ENCODE measurements around the gene AFAP1L2.
A peak's percentile ranks its signal among the peaks of the same experiment; 100 is the strongest.

AFAP1L2 gene

DNA sequence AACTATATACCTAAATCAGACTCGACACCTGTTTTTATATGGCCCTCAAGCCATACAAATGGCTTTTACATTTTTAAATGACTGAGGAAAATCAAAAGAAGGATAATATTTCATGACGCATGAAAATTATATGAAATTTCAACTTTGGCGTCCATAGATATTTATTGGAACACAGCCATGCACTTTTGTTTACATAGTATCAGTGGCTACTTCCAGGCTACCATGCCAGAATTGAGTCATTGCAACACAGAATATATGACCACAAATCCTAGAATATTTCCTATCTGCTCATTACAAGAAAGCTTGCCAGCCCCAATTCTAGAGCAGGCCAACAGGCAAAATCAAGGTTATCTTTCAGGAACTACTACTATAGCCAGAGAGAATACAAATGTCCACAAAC is 29.3 kb downstream of the AFAP1L2 start:
- TF ChIP-seq, protein P1, sequence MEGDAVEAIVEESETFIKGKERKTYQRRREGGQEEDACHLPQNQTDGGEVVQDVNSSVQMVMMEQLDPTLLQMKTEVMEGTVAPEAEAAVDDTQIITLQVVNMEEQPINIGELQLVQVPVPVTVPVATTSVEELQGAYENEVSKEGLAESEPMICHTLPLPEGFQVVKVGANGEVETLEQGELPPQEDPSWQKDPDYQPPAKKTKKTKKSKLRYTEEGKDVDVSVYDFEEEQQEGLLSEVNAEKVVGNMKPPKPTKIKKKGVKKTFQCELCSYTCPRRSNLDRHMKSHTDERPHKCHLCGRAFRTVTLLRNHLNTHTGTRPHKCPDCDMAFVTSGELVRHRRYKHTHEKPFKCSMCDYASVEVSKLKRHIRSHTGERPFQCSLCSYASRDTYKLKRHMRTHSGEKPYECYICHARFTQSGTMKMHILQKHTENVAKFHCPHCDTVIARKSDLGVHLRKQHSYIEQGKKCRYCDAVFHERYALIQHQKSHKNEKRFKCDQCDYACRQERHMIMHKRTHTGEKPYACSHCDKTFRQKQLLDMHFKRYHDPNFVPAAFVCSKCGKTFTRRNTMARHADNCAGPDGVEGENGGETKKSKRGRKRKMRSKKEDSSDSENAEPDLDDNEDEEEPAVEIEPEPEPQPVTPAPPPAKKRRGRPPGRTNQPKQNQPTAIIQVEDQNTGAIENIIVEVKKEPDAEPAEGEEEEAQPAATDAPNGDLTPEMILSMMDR (IDR thresholded peaks at IDR 0.05; ENCODE audit: low read depth, low read length, missing control alignments) = no peak
- DNase-seq (ENCODE audit: low read depth) = no peak
- no peak overlapping the region for H3K4me3 ChIP-seq (ENCODE audit: low read depth, low read length)
- in situ Hi-C loops (cut with HindIII; ENCODE audit: low sequenced_read_pairs) = loop anchor here (5.0 kb wide), 1 partner anchor 57 kb away; no protein-coding TSS in a partner anchor

DNA sequence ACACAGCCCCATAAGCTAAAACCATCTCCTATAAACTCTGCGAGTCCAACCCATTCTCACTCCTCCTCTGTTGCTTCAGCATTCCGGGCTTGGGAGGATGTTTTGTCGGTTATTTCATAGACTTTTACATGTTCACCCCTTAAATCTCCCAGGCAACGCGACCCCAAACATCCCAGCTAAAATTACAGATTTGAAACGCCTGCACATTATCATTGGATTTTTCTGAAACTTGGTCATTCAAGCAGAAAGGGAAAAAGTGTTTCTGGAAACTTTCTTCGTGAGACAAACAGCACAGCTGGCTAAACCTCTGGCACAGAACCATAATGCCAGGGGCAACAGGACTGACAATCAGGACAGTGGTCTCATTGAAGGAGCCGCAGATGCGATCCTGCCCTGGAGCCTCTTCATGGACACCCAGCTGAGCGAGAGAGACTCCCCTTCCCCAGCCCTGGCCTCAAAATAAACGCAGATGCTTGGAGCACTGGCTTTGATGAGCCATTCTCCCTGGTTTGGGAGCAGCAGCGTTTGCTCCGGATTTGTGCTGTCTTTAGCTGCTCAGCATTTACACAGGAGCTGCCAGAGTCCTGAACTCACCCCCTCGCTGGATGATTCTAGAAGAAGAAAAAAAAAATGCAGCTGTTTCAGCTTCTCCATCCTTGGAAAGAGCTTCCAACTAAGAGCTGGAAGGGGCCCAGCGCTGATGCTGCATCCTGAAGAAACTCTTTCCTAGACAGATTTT is 30.1 kb downstream of the AFAP1L2 start:
- peak; percentile 62 for DNase-seq (ENCODE audit: low read depth)
- H3K4me3 ChIP-seq (ENCODE audit: low read depth, low read length) = no peak overlapping the region
- TF ChIP-seq, protein P1 (IDR thresholded peaks at IDR 0.05; ENCODE audit: low read depth, low read length, missing control alignments) = no peak
- in situ Hi-C loops (cut with HindIII; ENCODE audit: low sequenced_read_pairs) = no loop called here

DNA sequence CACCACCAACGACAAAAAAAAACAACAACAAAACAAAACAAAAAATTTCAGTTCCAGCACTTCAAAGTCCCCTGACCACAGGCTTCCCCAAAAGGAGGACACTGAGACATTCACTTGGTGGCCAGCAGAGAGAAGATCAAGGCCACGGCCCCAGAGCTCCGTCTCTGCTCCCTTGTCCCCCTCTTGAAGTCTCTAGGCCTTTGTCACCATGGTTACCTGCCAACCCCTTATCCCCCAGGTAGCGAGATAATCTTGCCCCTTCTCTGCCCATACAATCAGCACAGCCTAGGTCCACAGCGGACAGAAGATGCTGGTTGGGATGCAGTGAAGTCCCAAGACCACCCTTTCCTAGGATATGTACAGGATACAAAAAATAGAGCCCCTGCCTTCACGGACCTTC is 30.7 kb downstream of the AFAP1L2 start:
- in situ Hi-C loops (cut with HindIII; ENCODE audit: low sequenced_read_pairs) = no loop called here
- TF ChIP-seq, protein P1 (IDR thresholded peaks at IDR 0.05; ENCODE audit: low read depth, low read length, missing control alignments) = no peak
- no peak overlapping the region for H3K4me3 ChIP-seq (ENCODE audit: low read depth, low read length)
- no peak for DNase-seq (ENCODE audit: low read depth)

DNA sequence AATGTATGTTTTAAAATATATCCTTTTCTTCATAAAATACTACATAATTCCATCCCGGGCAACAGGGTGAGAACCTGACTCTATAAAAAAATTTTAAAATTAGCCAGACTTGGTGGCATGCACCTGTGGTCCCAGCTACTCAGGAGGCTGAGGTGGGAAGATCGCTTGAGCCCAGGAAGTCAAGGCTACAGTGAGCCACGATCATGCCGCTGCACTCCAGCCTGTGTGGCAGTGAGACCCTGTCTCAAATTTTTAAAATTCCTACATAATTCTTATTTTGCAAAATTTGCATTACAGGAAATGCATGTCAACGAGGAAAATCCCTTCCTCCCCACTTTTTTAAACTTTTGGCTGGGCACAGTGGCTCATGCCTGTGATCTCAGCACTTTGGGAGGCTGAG is 31.3 kb downstream of the AFAP1L2 start:
- DNase-seq (ENCODE audit: low read depth) = no peak
- in situ Hi-C loops (cut with HindIII; ENCODE audit: low sequenced_read_pairs) = no loop called here
- TF ChIP-seq, protein P1 (IDR thresholded peaks at IDR 0.05; ENCODE audit: low read depth, low read length, missing control alignments) = no peak

DNA sequence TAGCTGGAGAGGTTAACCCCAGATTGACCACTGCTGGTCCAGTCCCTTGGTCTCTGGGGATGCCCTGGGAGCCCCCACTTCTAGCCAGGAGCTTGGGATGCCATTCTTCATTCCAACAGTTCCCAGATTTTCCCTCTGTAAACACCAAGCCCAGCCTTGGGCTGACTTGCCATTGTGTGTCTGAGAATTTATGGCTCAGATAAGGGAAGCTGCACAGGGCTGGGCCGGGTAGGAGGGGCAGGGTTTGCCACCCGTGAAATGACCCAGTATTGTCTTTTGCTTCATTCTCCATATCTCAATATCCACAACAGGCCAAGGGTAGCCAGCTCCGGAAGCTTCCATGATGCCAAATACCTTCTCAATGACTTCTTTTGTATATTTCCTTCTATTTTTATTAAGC is 32.1 kb downstream of the AFAP1L2 start:
- TF ChIP-seq, protein P1 (IDR thresholded peaks at IDR 0.05; ENCODE audit: low read depth, low read length, missing control alignments) = no peak
- H3K4me3 ChIP-seq (ENCODE audit: low read depth, low read length) = no peak overlapping the region
- in situ Hi-C loops (cut with HindIII; ENCODE audit: low sequenced_read_pairs) = no loop called here
- no peak for DNase-seq (ENCODE audit: low read depth)

More for the DNA sequence above, 31.3 kb downstream of the AFAP1L2 start:
- no peak overlapping the region for H3K4me3 ChIP-seq (ENCODE audit: low read depth, low read length)

DNA sequence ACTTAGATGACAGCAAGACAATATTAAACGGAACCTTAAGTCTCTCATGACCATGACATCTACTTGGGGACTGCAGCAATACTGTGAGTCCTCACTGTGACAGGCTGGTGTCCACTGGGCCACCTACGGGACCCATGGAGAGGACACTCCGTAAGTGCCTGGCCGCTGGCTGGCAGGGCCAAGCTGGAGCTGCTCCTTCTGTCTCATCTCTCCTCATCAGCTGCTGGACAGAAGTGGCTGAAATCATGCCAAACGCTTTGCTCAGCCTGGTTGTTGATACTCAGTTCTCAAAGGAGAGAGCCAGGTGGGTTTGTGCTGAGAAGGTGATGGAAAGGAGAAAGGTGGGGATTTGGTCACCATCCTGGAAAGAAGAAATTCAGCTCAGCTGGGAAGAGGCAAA is 33.3 kb downstream of the AFAP1L2 start:
- H3K4me3 ChIP-seq (ENCODE audit: low read depth, low read length) = no peak overlapping the region
- in situ Hi-C loops (cut with HindIII; ENCODE audit: low sequenced_read_pairs) = no loop called here
- TF ChIP-seq, protein P1 (IDR thresholded peaks at IDR 0.05; ENCODE audit: low read depth, low read length, missing control alignments) = no peak
- no peak for DNase-seq (ENCODE audit: low read depth)
